HepG2 (cell line): ENCODE results near the gene NDUFB11. TPM values are rescaled to one million over a fixed set of nuclear protein-coding genes. Genes with fewer than 3 reads are reported as not detected.

Source experiments
- ATAC-seq: fragments of 200-7000 bp; cut with Tn5 transposase; 3 replicates; pipeline ENCODE4 v1.9.1; 2020; ENCODE audit warnings: mild to moderate bottlenecking, moderate library complexity
- BruUV-seq: library from RNA; stranded (reverse); fragments of 400-500 nt; replicated peaks from 2 replicates; lab custom pipeline; 2021; lab: Mats Ljungman, UMichigan
- CTCF ChIA-PET: fragments of 300-600 bp; formaldehyde crosslinking; extraction: SDS; loops from one replicate; lab custom pipeline; 2021; ENCODE audit warnings: low total read pairs, inconsistent platforms, low intra/inter-chr PET ratio; lab: Yijun Ruan, JAX
- POLR2A ChIA-PET: fragments of 350-600 bp; sonication (Branson Sonifier 250); formaldehyde crosslinking; loops from one replicate; lab custom pipeline; 2020; ENCODE audit warnings: antibody characterized with exemption, inconsistent platforms; lab: Yijun Ruan, JAX
- DNase-seq: peaks from one replicate; pipeline ENCODE4 v3.0.0-alpha.2; 2015; ENCODE audit warnings: low spot score
- FAIRE-seq: peaks from 3 replicates; lab custom pipeline; 2011; peaks lifted over from hg19 to GRCh38; lab: Jason Lieb, UNC
- H2AFZ ChIP-seq: one replicate; pipeline ENCODE4 v1.6.1; 2011; ENCODE audit warnings: low read length, inconsistent platforms
- H3K27ac ChIP-seq: fragments of 300-600 bp; 3 replicates; pipeline ENCODE4 v1.8.0; 2011; ENCODE audit warnings: mixed run types, mild to moderate bottlenecking, mixed read lengths, low read length, inconsistent platforms; ENCODE audit not compliant: insufficient read depth; ENCODE audit errors: extremely low read length
- H3K27me3 ChIP-seq, 2 experiments: fragments of 200-600 bp in 1 of 2; 2 replicates in 1 of 2; 3 replicates in 1 of 2; pipeline versions ENCODE4 v1.6.0 to v1.8.0; 2011; ENCODE audit warnings: low read length in 2 of 2, mild to moderate bottlenecking in 2 of 2, moderate library complexity in 2 of 2, inconsistent platforms in 1 of 2; ENCODE audit not compliant: insufficient read depth in 2 of 2, control insufficient read depth in 1 of 2
- H3K36me3 ChIP-seq, 2 experiments: fragments of 200-600 bp in 1 of 2; replicated peaks in 1 of 2; 2 replicates in 1 of 2; 3 replicates in 1 of 2; pipeline versions ENCODE4 v1.5.1 to v1.8.0; 2011; ENCODE audit warnings: low read length in 2 of 2, inconsistent platforms in 1 of 2; ENCODE audit not compliant: insufficient read depth in 2 of 2, control insufficient read depth in 1 of 2
- H3K4me1 ChIP-seq: 2 replicates; pipeline ENCODE4 v1.5.1; 2012; ENCODE audit warnings: low read length, inconsistent platforms; ENCODE audit not compliant: insufficient read depth
- H3K4me2 ChIP-seq: 2 replicates; pipeline ENCODE4 v1.6.0; 2011; ENCODE audit warnings: low read depth, low read length, inconsistent platforms
- H3K4me3 ChIP-seq, 3 experiments: fragments of 200-600 bp in 1 of 3; sonication (generic), shearing (Covaris generic) in 1 of 3; replicated peaks in 1 of 3; 2 replicates each; pipeline ENCODE4 v1.5.1; 2011 to 2016; ENCODE audit warnings: low read length in 3 of 3, inconsistent platforms in 2 of 3, low read depth in 2 of 3, mild to moderate bottlenecking in 2 of 3, control low read depth in 1 of 3, mixed read lengths in 1 of 3; ENCODE audit not compliant: insufficient read depth in 1 of 3
- H3K79me2 ChIP-seq: one replicate; pipeline ENCODE4 v1.6.1; 2011; ENCODE audit warnings: low read length, inconsistent platforms; ENCODE audit not compliant: insufficient read depth
- H3K9ac ChIP-seq: 2 replicates; pipeline ENCODE4 v1.6.0; 2011; ENCODE audit warnings: mild to moderate bottlenecking, low read depth, low read length, inconsistent platforms; ENCODE audit not compliant: insufficient read depth
- H3K9me3 ChIP-seq: 2 replicates; pipeline ENCODE4 v1.5.1; 2012; ENCODE audit warnings: mild to moderate bottlenecking, low read length
- H4K20me1 ChIP-seq: 2 replicates; pipeline ENCODE4 v1.6.0; 2011; ENCODE audit warnings: inconsistent platforms, mild to moderate bottlenecking, low read length, moderate library complexity; ENCODE audit not compliant: insufficient read depth
- ATRX ChIP-seq: sonication (generic); formaldehyde crosslinking; IDR thresholded peaks from 2 replicates; pipeline ENCODE4 v1.4.0; 2020; ENCODE audit warnings: missing genetic modification reagents, borderline replicate concordance
- HHEX ChIP-seq: IDR thresholded peaks from 2 replicates; pipeline ENCODE4 v1.6.1; 2016; ENCODE audit warnings: control low read depth
- RBM22 ChIP-seq: fragments of 200-400 bp; formaldehyde crosslinking; optimal IDR thresholded peaks from 2 replicates; pipeline ENCODE3; 2017; ENCODE audit warnings: mild to moderate bottlenecking, low read length, moderate library complexity
- ZNF180 ChIP-seq: sonication (generic); formaldehyde crosslinking; IDR thresholded peaks from 2 replicates; pipeline ENCODE4 v1.4.0; 2020; ENCODE audit warnings: low read depth, missing genetic modification reagents, borderline replicate concordance
- ZNF292 ChIP-seq: sonication (generic); formaldehyde crosslinking; IDR thresholded peaks from 2 replicates; pipeline ENCODE4 v1.8.1; 2022; ENCODE audit warnings: mild to moderate bottlenecking, low read depth, missing genetic modification reagents, borderline replicate concordance
- WGBS: methylation state at CpG from one replicate; pipeline ENCODE4 v1.1.6; 2017; ENCODE audit warnings: low lambda C conversion rate; 5-methylcytosine and 5-hydroxymethylcytosine counted together
- in situ Hi-C: cut with HindIII; loops from 2 replicates; pipeline ENCODE4 v1.10.0; 2017; ENCODE audit warnings: low pct_unique_long_range_greater_than_20kb; ENCODE audit not compliant: extremely low pct_ligation_motif_present
- intact Hi-C: fragments of 100-400 bp; cut with micrococcal nuclease; formaldehyde crosslinking; loops from one replicate; pipeline ENCODE4 v1.10.0; 2022; ENCODE audit not compliant: unreplicated experiment
- polyA plus RNA-seq, 8 experiments: library from polyadenylated mRNA; depleted of rRNA in 3 of 8; stranded (reverse) in 7 of 8; unstranded in 1 of 8; fragments of >200 nt; fragmentation: Illumina TruSeq in 4 of 8; extraction: Trizol in 4 of 8; gene quantifications; 2 replicates each; pipeline versions ENCODE4 v1.2.1 to v1.2.3, GENCODE V29; 2011 to 2016; ENCODE audit warnings: low read depth in 4 of 8, missing spikeins in 1 of 8, mixed read lengths in 1 of 8; ENCODE audit not compliant: insufficient read depth in 1 of 8
- total RNA-seq, 5 experiments: library from RNA; depleted of rRNA; stranded (reverse); fragments of >200 nt; fragmentation: Illumina TruSeq; extraction: Trizol; gene quantifications; 2 replicates each; pipeline ENCODE4 v1.2.3, GENCODE V29; 2016; ENCODE audit warnings: low read depth in 1 of 5
- TF ChIP-seq, protein P1 (sequence below): sonication (generic); formaldehyde crosslinking; IDR thresholded peaks from 2 replicates; pipeline ENCODE4 v1.4.0; 2020; ENCODE audit warnings: mild to moderate bottlenecking, missing genetic modification reagents, borderline replicate concordance

Gene NDUFB11
- total and polyA plus RNA-seq, 2 of the 13 experiments (the other 11 are each of a cell fraction or from before 2014, with no cell fraction given), result 46.6 to 100 TPM

DNA sequence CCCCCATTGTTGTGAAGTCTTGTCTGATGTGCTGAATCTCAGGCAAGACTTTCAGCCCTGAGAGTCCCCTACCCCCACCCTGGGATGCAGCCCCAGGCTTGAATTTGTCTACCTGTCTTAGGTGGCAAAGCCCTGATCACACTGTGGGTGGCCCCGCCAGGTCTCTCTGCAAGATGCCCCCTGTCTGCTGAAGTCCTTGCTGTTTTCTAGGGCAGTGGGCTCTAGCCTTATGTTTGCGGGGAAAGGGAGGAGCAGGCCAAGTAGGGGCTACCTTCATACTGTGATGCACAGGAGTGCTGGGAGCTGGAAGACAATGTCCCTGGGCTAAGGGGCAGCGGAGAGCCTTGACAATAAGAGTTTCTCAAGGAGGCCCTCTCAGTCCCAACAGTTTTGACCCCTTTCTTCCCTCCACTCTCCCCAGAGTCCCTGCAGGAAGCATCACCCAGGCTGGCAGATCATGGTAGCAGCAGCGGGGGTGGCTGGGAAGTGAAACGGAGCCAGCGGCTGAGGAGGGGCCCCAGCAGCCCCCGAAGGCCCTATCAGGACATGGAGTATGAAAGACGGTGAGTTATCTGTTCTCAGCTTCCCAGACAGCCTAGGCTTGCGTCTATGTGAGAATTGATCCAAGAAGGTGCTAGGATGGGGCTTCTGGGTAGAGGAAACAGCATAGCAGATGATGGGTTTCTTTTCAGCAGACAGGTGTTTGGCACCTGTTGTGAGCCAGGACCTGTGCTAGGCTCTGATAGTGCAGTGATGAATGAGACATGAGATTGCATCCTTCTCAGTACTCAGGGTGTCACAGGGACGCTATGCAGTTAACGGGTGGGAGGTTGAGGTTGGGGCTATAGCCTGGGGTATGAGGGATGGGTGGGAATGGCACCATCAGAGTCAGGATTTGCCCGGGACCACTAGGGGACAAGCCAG, 2.7 kb upstream of the NDUFB11 start:
- H3K9me3 ChIP-seq, result no peaks in the 10 kb centered on the region
- WGBS, result 96% methylated on average over 8 of the region's 12 CpGs
- BruUV-seq, result no TSS peak
- peaks cover 20% of the 10 kb centered on the region for H3K4me1 ChIP-seq
- POLR2A ChIA-PET, result no interaction called here
- no peaks in the 10 kb centered on the region for H3K27me3 ChIP-seq
- H3K4me3 ChIP-seq, result peak overlapping the region; percentile 66 to 83 (median 76)
- H3K9ac ChIP-seq, result 0 out of 2 replicates have a peak overlapping the region, but pooled peaks have one; percentile 8
- in situ Hi-C loops, result no loop called here
- CTCF ChIA-PET, result no interaction called here
- peak overlapping the region; percentile 93 for H3K4me2 ChIP-seq
- ATAC-seq, result no peak
- H2AFZ ChIP-seq, result no peak overlapping the region
- DNase-seq, result no peak
- peaks cover 59% of the 10 kb centered on the region for H3K79me2 ChIP-seq
- intact Hi-C loops, result no loop called here
- H3K27ac ChIP-seq, result no peak overlapping the region
- peaks cover 0 to 9% of the 10 kb centered on the region in 2 experiments; a peak in 2 of 5 replicates for H3K36me3 ChIP-seq
- no peak for FAIRE-seq
- peaks cover 18% of the 10 kb centered on the region; the same call in 1 of the 2 replicates for H4K20me1 ChIP-seq
- no peak for TF ChIP-seq RBM22
- TF ChIP-seq HHEX (CRISPR knock-in tag), result no peak
- TF ChIP-seq ATRX (CRISPR knock-in tag), result no peak
- TF ChIP-seq, protein P1, sequence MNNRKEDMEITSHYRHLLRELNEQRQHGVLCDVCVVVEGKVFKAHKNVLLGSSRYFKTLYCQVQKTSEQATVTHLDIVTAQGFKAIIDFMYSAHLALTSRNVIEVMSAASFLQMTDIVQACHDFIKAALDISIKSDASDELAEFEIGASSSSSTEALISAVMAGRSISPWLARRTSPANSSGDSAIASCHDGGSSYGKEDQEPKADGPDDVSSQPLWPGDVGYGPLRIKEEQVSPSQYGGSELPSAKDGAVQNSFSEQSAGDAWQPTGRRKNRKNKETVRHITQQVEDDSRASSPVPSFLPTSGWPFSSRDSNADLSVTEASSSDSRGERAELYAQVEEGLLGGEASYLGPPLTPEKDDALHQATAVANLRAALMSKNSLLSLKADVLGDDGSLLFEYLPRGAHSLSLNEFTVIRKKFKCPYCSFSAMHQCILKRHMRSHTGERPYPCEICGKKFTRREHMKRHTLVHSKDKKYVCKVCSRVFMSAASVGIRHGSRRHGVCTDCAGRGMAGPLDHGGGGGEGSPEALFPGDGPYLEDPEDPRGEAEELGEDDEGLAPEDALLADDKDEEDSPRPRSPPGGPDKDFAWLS (CRISPR knock-in tag), result no peak
- no peak for TF ChIP-seq ZNF180 (CRISPR knock-in tag)
- no peak for TF ChIP-seq ZNF292 (CRISPR knock-in tag)
- TF ChIP-seq, all 625 proteins: peak for 0
